HCT116 (cell line): ENCODE data around the gene C2orf74. TPM values are rescaled to one million over a fixed set of nuclear protein-coding genes. Genes with fewer than 3 reads are reported as not detected.

ENCODE experiments used
- ATAC-seq: fragments of 200-7000 bp; cut with Tn5 transposase; 2 replicates; pipeline ENCODE4 v1.9.1; 2020; ENCODE audit warnings: mild to moderate bottlenecking, moderate library complexity
- BruUV-seq: library from RNA; stranded (reverse); fragments of 400-500 nt; replicated peaks from 2 replicates; lab custom pipeline; 2021; lab: Mats Ljungman, UMichigan
- CTCF ChIA-PET: fragments of 300-600 bp; sonication (Branson Sonifier 250); formaldehyde crosslinking; loops from one replicate; lab custom pipeline; 2021; ENCODE audit warnings: antibody characterized with exemption; lab: Charles Lee
- POLR2A ChIA-PET: fragments of 300-600, 350-600 bp; sonication (Branson Sonifier 250); formaldehyde crosslinking; loops from one replicate; lab custom pipeline; 2021; ENCODE audit warnings: antibody characterized with exemption; lab: Charles Lee
- RAD21 ChIA-PET, 2 experiments: fragments of 300-600 bp; sonication (Branson Sonifier 250); formaldehyde crosslinking; loops; one replicate each; lab custom pipeline; 2023; ENCODE audit warnings: low total read pairs in 2 of 2; ENCODE audit not compliant: uncharacterized antibody in 2 of 2, unreplicated experiment in 2 of 2, low non-redundant PET in 1 of 2; lab: Charles Lee
- DNase-seq: peaks from one replicate; pipeline ENCODE4 v3.0.0-alpha.2; 2010; ENCODE audit warnings: low read depth, low spot score
- H2AFZ ChIP-seq: fragments of 200-600 bp; shearing (Covaris generic), sonication (generic); 2 replicates; pipeline ENCODE4 v1.6.1; 2017; ENCODE audit warnings: low read depth, mixed run types, mixed read lengths, antibody characterized with exemption, low read length; ENCODE audit not compliant: poor library complexity, severe bottlenecking
- H3K27ac ChIP-seq: 2 replicates; pipeline ENCODE4 v1.5.1; 2012; ENCODE audit warnings: low read depth, low read length
- H3K27me3 ChIP-seq: fragments of 200-600 bp; sonication (generic); 2 replicates; pipeline ENCODE4 v1.6.1; 2016; ENCODE audit warnings: mixed run types, low read length, mixed read lengths; ENCODE audit not compliant: insufficient read depth
- H3K36me3 ChIP-seq, 2 experiments: fragments of 200-500 bp in 1 of 2; fragments of 200-600 bp in 1 of 2; sonication (Bioruptor generic) in 1 of 2; sonication (generic) in 1 of 2; 2 replicates each; pipeline versions ENCODE4 v1.5.1 to v1.6.1; 2014 to 2016; ENCODE audit warnings: low read length in 2 of 2, inconsistent platforms in 1 of 2, mixed read lengths in 1 of 2, mixed run types in 1 of 2; ENCODE audit not compliant: insufficient read depth in 2 of 2, control insufficient read depth in 1 of 2
- H3K4me1 ChIP-seq, 2 experiments: fragments of 200-600 bp in 1 of 2; sonication (generic) in 1 of 2; 2 replicates each; pipeline versions ENCODE4 v1.5.1 to v1.6.1; 2012 to 2017; ENCODE audit warnings: low read length in 2 of 2, inconsistent platforms in 1 of 2, mild to moderate bottlenecking in 1 of 2, mixed read lengths in 1 of 2, mixed run types in 1 of 2, moderate library complexity in 1 of 2; ENCODE audit not compliant: insufficient read depth in 2 of 2, control insufficient read depth in 1 of 2
- H3K4me2 ChIP-seq: fragments of 200-600 bp; sonication (generic); 2 replicates; pipeline ENCODE4 v1.6.1; 2017; ENCODE audit warnings: mixed run types, low read length, mixed read lengths
- H3K4me3 ChIP-seq, 2 experiments: fragments of 200-600 bp in 1 of 2; sonication (generic) in 1 of 2; replicated peaks in 1 of 2; 2 replicates each; pipeline ENCODE4 v1.5.1; 2011 to 2016; ENCODE audit warnings: low read length in 2 of 2, control low read depth in 1 of 2, low read depth in 1 of 2, mild to moderate bottlenecking in 1 of 2, mixed read lengths in 1 of 2, mixed run types in 1 of 2
- H3K79me2 ChIP-seq: fragments of 200-600 bp; sonication (generic); 2 replicates; pipeline ENCODE4 v1.6.1; 2017; ENCODE audit warnings: mild to moderate bottlenecking, mixed run types, low read length, moderate library complexity, mixed read lengths; ENCODE audit not compliant: insufficient read depth
- H3K9ac ChIP-seq: fragments of 200-600 bp; sonication (generic); 2 replicates; pipeline ENCODE4 v1.6.1; 2016; ENCODE audit warnings: low read length, mixed read lengths
- H3K9me2 ChIP-seq: fragments of 200-600 bp; sonication (generic), shearing (Covaris generic); 2 replicates; pipeline ENCODE4 v1.6.1; 2017; ENCODE audit warnings: mixed run types, mild to moderate bottlenecking, moderate library complexity; ENCODE audit not compliant: insufficient read depth
- H3K9me3 ChIP-seq, 2 experiments: fragments of 200-500 bp in 1 of 2; fragments of 200-600 bp in 1 of 2; sonication (Bioruptor generic) in 1 of 2; sonication (generic) in 1 of 2; 2 replicates each; pipeline ENCODE4 v1.6.1; 2014 to 2017; ENCODE audit warnings: low read length in 2 of 2, mixed read lengths in 2 of 2, inconsistent platforms in 1 of 2, low read depth in 1 of 2, mild to moderate bottlenecking in 1 of 2, mixed run types in 1 of 2, moderate library complexity in 1 of 2; ENCODE audit not compliant: control insufficient read depth in 1 of 2, insufficient read depth in 1 of 2
- H4K20me1 ChIP-seq: fragments of 200-600 bp; sonication (generic), shearing (Covaris generic); 2 replicates; pipeline ENCODE4 v1.6.1; 2017; ENCODE audit warnings: mixed run types, mild to moderate bottlenecking, moderate library complexity; ENCODE audit not compliant: insufficient read depth
- ELF1 ChIP-seq: IDR thresholded peaks from 2 replicates; pipeline ENCODE4 v1.6.1; 2012; ENCODE audit warnings: low read depth, borderline replicate concordance
- JUND ChIP-seq: IDR thresholded peaks from 2 replicates; pipeline ENCODE4 v1.6.1; 2012
- POLR2AphosphoS5 ChIP-seq: IDR thresholded peaks from 2 replicates; pipeline ENCODE4 v1.6.1; 2011; ENCODE audit warnings: mild to moderate bottlenecking, low read depth, low read length, moderate library complexity
- intact Hi-C: fragments of 100-400 bp; cut with micrococcal nuclease; formaldehyde crosslinking; loops from 2 replicates; pipeline ENCODE4 v1.10.0; 2022
- total RNA-seq: library from RNA; stranded (reverse); gene quantifications from one replicate; pipeline ENCODE4 v1.2.1, GENCODE V29; 2021; ENCODE audit not compliant: unreplicated experiment
- TF ChIP-seq, protein P1 (sequence below): IDR thresholded peaks from 2 replicates; pipeline ENCODE4 v1.6.1; 2012; ENCODE audit warnings: low read depth
- TF ChIP-seq, protein P2 (sequence below): IDR thresholded peaks from 2 replicates; pipeline ENCODE4 v1.6.1; 2012

C2orf74 gene
- total RNA-seq, 1 experiment from 2014 or later: not detected

DNA sequence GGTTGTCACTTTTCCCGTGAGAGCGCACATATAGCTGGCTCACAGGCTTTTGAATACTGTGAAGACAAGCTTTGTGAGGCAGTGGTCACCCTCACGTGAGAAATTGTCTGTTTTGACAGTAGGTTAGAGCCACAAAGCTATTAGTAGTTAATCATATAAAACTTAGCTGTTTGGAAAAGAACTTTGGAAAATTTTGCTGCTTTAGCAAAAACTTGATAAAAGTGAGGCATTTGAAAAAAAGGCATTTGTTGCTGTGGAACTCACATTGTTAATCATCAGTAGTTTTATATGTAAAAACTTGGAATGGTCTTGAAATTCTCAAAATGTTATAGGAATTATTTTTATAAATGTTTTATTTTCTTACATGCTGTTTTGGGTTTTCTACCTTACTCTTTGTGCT is 22.3 kb downstream of the C2orf74 start:
- no peak overlapping the region for H3K4me3 ChIP-seq
- H2AFZ ChIP-seq: no peak overlapping the region
- intact Hi-C loops: no loop called here
- BruUV-seq: no TSS peak
- H3K9ac ChIP-seq: no peak overlapping the region
- no peak overlapping the region for H3K27ac ChIP-seq
- no peaks in the 10 kb centered on the region for H3K4me1 ChIP-seq
- H3K9me3 ChIP-seq: no peaks in the 10 kb centered on the region
- RAD21 ChIA-PET: no interaction called here
- no peak overlapping the region for H3K4me2 ChIP-seq
- H3K36me3 ChIP-seq: peaks cover 36 to 70% of the 10 kb centered on the region in 2 experiments
- TF ChIP-seq, protein P1, sequence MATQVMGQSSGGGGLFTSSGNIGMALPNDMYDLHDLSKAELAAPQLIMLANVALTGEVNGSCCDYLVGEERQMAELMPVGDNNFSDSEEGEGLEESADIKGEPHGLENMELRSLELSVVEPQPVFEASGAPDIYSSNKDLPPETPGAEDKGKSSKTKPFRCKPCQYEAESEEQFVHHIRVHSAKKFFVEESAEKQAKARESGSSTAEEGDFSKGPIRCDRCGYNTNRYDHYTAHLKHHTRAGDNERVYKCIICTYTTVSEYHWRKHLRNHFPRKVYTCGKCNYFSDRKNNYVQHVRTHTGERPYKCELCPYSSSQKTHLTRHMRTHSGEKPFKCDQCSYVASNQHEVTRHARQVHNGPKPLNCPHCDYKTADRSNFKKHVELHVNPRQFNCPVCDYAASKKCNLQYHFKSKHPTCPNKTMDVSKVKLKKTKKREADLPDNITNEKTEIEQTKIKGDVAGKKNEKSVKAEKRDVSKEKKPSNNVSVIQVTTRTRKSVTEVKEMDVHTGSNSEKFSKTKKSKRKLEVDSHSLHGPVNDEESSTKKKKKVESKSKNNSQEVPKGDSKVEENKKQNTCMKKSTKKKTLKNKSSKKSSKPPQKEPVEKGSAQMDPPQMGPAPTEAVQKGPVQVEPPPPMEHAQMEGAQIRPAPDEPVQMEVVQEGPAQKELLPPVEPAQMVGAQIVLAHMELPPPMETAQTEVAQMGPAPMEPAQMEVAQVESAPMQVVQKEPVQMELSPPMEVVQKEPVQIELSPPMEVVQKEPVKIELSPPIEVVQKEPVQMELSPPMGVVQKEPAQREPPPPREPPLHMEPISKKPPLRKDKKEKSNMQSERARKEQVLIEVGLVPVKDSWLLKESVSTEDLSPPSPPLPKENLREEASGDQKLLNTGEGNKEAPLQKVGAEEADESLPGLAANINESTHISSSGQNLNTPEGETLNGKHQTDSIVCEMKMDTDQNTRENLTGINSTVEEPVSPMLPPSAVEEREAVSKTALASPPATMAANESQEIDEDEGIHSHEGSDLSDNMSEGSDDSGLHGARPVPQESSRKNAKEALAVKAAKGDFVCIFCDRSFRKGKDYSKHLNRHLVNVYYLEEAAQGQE: no peak
- TF ChIP-seq, protein P2, sequence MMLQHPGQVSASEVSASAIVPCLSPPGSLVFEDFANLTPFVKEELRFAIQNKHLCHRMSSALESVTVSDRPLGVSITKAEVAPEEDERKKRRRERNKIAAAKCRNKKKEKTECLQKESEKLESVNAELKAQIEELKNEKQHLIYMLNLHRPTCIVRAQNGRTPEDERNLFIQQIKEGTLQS: no peak
- no peak for TF ChIP-seq POLR2AphosphoS5
- H3K79me2 ChIP-seq: peaks cover 32% of the 10 kb centered on the region
- H3K27me3 ChIP-seq: no peaks in the 10 kb centered on the region
- no peaks in the 10 kb centered on the region for H3K9me2 ChIP-seq
- no peak for ATAC-seq
- H4K20me1 ChIP-seq: no peaks in the 10 kb centered on the region; the same call in 1 of the 2 replicates
- DNase-seq: no peak
- POLR2A ChIA-PET: interaction anchor here (0.6 kb wide), 1 partner anchor 281 kb away, joined by 3 read pairs; no protein-coding TSS in a partner anchor
- CTCF ChIA-PET: no interaction called here

DNA sequence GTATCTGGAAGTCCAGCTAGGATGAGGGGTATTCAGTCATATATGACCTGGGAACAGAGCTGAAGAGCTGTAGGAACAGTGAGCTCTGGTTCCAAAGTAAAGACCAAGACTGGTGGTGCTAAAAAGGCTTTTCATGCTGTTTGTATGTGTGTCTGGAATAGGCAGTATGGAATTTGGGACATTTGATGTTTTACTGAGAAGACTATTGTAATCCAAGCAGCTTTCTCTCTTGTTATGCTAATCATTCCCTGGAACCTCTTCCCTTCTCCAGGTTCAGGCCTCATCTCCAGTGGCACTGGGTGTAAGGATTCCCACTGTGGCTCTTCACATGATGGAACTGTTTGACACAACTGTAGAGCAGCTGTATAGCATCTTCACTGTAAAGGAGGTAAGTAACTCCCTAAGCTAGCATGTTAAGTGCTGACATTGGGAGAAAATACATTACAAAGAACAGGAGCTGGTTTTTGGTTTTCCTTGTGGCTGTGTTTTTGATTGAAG is 23.3 kb downstream of the C2orf74 start:
- TF ChIP-seq ELF1 (no peak), JUND (no peak)
- no peaks in the 10 kb centered on the region for H3K4me1 ChIP-seq
- CTCF ChIA-PET: interaction anchor here (1.0 kb wide), 1 partner anchor 50 kb away, joined by 3 read pairs; no protein-coding TSS in a partner anchor
- H3K27me3 ChIP-seq: no peaks in the 10 kb centered on the region
- BruUV-seq: no TSS peak
- no peak overlapping the region for H3K4me2 ChIP-seq
- H3K9me3 ChIP-seq: no peaks in the 10 kb centered on the region
- peaks cover 39 to 76% of the 10 kb centered on the region in 2 experiments for H3K36me3 ChIP-seq
- RAD21 ChIA-PET: no interaction called here
- no peak overlapping the region for H3K4me3 ChIP-seq
- intact Hi-C loops: no loop called here
- peaks cover 22% of the 10 kb centered on the region for H3K79me2 ChIP-seq
- no peak for ATAC-seq
- no peak overlapping the region for H2AFZ ChIP-seq
- DNase-seq: no peak
- no peaks in the 10 kb centered on the region for H3K9me2 ChIP-seq
- POLR2A ChIA-PET: no interaction called here
- H4K20me1 ChIP-seq: no peaks in the 10 kb centered on the region; the same call in 1 of the 2 replicates
- no peak overlapping the region for H3K9ac ChIP-seq
- H3K27ac ChIP-seq: no peak overlapping the region
